Measurements from ENCODE around the gene SLC25A39.
"Not testable (repeated sequence)": the region's sequence is repeated elsewhere in the genome, so short reads cannot be mapped to it uniquely, and the experiment has no call there.

The SLC25A39 gene, protein sequence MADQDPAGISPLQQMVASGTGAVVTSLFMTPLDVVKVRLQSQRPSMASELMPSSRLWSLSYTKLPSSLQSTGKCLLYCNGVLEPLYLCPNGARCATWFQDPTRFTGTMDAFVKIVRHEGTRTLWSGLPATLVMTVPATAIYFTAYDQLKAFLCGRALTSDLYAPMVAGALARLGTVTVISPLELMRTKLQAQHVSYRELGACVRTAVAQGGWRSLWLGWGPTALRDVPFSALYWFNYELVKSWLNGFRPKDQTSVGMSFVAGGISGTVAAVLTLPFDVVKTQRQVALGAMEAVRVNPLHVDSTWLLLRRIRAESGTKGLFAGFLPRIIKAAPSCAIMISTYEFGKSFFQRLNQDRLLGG

GRCh38 chr17:44324571-44325275 is at the start of gene SLC25A39:
SLC25A39 (minus strand) TSS chr17:44324823; CDS start chr17:44323562, 1,261 bp downstream.
- peak; percentile 96 for DNase-seq (ENCODE audit: low spot score)

GRCh38 chr17:44372036-44372435 is 47.4 kb upstream of the SLC25A39 start:
- no peak for DNase-seq (ENCODE audit: low spot score)

DNA sequence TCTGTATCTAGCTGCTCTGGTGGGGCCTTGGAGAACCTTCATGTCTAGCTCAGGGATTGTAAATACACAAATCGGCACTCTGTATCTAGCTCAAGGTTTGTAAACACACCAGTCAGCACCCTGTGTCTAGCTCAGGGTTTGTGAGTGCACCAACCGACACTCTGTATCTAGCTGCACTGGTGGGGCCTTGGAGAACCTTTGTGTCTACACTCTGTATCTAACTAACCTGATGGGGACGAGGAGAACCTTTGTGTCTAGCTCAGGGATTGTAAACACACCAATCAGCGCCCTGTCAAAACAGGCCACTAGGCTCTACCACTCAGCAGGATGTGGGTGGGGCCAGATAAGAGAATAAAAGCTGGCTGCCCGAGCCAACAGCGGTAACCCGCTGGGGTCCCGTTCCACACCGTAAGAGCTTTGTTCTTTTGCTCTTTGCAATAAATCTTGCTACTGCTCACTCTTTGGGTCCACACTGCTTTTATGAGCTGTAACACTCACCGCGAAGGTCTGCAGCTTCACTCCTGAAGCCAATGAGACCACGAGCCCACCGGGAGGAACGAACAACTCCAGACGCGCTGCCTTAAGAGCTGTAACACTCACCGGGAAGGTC is 44.9 kb upstream of the SLC25A39 start:
- not testable (repeated sequence) for DNase-seq (ENCODE audit: low spot score)

DNA sequence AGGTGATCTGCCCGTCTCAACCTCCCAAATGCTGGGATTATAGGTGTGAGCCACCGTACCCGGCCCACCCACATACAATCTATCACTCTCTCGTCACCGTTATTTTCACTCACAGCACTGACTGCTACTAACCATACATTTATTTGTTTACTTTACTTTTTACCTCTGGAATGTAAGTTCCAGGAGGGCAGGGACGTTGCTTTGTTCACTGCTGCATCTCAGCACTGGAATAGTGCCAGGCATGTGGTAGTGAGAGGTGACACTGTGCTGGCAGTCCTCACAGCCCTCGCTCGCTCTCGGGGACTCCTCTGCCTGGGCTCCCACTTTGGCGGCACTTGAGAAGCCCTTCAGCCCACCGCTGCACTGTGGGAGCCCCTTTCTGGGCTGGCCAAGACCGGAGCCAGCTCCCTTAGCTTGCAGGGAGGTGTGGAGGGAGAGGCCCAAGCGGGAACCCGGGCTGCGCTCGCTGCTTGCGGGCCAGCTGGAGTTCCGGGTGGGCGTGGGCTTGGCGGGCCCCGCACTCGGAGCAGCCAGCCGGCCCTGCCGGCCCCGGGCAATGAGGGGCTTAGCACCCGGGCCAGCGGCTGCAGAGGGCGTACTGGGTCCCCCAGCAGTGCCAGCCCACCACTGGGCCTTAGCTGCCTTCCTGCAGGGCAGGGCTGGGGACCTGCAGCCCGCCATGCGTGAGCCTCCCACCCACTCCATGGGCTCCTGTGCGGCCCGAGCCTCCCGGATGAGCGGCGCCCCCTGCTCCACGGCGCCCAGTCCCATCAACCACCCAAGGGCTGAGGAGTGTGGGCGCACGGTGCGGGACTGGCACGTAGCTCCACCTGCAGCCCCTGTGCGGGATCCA is 44.0 kb upstream of the SLC25A39 start:
- DNase-seq (ENCODE audit: low spot score) = not testable (repeated sequence)

DNA sequence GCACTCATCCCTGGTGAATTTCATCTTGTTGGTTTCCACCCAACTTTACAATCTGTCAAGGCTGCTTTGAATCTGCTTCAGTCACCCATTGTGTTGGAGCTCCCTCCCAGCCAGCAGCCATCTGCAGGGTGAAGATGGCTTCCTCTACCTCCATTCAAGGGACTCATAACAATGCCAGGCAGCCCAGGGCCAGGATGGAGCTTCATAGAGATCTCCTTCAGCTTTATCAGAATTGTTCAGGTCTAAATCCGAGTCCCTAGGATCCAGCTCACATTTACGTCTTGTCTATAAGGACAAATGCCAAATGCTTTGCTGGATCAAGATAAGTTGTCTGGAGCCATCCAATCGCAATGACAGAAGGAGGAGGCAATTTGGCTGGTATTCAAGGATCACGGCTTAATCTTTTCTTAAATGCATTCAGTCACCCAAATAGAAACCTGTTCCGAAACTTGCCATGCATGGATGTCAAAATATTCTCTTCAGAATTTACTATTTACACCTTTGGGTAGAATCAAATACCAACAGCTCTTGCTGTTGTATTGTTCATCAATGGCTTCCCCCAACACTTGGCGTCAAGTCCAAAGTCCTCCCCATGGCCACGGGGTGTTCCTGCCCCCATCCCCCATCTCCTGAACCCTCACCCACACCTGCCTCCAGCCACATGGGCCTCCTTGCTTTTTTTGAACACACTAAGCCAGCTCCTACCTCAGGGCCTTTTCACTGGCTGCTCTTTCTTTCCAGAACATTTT is 42.8 kb upstream of the SLC25A39 start:
- no peak for DNase-seq (ENCODE audit: low spot score)

- DNase-seq (ENCODE audit: low spot score) = not testable (repeated sequence)
Observed at GRCh38 chr17:44365051-44365450, 40.4 kb upstream of the SLC25A39 start.

DNA sequence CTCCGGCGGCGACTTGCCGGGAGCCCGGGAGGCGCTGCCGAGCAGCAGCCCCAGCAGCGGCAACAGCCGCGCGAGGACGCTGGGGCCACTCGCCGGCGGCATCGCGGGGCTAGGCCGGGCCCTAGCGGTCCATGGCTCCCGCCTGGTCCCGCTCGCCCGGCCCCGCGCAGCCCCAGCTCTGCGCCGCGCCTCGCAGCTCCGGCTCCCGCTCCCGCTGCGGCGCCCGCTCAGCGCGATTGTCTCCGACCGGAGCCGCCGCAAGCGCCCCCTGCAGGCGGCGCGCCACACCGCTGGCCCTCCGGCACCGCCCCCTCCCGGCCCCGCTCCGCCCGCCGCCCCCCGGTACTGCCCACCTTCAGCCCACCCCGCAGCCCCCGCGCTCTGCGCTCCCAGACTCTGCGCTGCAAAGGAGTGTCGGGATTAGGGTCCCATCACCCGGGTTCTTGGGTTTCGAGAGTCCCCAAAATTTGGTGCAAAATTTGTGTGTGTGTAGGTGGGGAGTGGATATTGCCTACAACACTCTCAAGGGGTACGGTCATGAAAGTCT is 39.1 kb upstream of the SLC25A39 start, which contains the start of gene FAM171A2:
Gene FAM171A2 (minus strand): TSS at position 241 of the 547 bp plus-strand sequence. CDS start 139 bp downstream, at position 102.
- DNase-seq (ENCODE audit: low spot score) = peak; percentile 94

- peak; percentile 70 for DNase-seq (ENCODE audit: low spot score)
Observed at GRCh38 chr17:44362949-44363612, 38.5 kb upstream of the SLC25A39 start.

GRCh38 chr17:44362459-44362948 is 37.9 kb upstream of the SLC25A39 start:
- no peak for DNase-seq (ENCODE audit: low spot score)

- no peak for DNase-seq (ENCODE audit: low spot score)
Observed at GRCh38 chr17:44361292-44362260, 37.0 kb upstream of the SLC25A39 start.

DNA sequence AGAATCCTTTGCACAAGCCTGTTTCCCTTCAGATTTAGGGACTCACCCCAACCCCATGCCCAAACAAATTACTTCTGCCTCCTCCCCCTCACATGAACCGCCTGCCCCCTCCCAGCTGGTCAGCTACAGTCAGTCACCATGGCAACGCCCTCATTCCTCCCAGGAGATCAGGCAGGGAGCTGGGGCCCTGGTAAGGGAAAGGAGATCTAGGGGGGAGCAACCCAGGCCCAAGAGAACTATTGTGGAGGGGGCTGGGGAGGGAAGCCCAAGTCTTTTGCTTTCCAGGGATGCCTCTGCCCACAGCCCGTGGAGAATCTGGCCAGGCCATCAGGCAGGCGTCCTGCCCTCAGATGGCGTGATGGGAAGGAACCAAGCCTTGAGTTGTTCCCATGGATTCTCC is 36.2 kb upstream of the SLC25A39 start:
- DNase-seq (ENCODE audit: low spot score) = peak; percentile 73

GRCh38 chr17:44360144-44360533 is 35.5 kb upstream of the SLC25A39 start:
- DNase-seq (ENCODE audit: low spot score) = no peak

DNA sequence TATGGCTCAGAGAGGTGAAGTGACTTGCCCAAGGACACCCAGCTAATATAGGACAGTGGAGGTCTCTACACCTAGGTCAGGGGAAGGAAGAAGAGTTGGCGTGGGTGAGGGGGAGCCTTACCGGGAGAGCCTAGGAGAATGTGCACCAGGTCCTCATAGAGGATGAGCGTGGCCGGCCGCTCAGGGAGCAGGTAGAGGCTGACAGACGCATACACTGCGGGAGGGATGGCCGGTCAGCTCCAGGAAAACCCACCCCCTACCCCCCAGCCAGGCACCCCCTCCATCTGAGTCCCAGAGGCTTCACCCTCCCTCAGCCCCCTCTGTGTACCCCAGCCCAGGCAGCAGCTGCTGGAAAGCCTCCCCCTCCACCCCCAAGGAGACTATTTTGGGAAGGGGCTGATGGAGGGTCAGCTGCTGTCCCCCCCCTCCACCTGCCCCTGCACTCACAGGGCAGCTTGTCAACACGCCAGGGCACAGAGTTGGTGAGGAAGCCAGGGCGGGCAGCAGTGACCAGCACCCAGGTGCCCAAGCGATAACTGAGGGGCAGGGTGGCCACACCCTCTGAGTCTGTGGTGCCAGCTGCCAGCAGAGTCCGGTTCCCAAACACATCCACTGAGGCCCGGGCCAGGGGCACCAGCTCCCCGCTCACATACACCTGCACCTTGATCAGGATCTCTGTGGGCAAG is 35.0 kb upstream of the SLC25A39 start:
- no peak for DNase-seq (ENCODE audit: low spot score)

- no peak for DNase-seq (ENCODE audit: low spot score)
Observed at GRCh38 chr17:44359006-44359405, 34.4 kb upstream of the SLC25A39 start.

DNA sequence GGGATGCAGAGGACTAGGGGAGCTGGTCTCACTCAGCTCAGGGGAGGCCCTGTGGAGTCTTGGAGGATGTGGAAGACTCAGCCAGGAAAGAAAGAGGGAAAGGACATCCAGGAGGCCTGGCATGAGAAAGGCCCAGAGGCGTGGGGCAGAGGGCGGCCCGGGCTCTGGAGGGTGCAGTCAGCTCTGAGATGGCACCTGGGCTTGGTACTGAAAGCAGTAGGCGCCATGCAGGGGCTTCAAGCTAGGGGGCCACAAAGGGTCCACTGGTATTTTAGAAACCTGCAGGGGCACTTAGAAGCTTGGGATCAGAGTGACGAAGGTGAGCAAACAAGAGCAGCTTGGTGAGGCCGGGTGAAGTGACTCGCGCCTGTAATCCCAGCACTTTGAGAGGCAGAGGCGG is 33.4 kb upstream of the SLC25A39 start:
- no peak for DNase-seq (ENCODE audit: low spot score)

GRCh38 chr17:44356241-44356640 is 31.6 kb upstream of the SLC25A39 start:
- no peak for DNase-seq (ENCODE audit: low spot score)

DNA sequence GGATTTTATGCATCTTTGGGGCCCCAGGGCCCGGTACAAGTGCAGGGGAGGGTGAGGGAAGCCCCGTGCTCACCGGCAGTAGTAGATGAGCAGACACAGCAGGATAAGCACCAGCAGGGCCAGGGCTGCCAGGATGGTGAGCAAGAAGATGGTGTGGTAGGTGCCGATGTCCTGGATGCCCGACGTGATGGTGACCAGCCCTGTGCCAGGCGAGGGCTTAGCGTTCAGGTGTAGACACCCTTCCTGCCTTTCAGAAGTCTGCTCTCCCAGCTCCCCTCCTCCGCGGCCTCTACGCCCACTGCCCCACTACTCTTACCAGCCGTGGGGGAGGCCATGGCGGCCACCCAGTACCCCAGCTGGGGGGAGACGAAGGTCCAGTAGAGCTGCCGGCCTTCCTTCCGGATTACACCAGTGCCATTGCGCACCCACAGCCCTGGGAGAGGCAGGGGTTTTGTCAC is 31.0 kb upstream of the SLC25A39 start:
- no peak for DNase-seq (ENCODE audit: low spot score)
